ENCODE measurements around the gene CAP2. TPM values are rescaled to one million over a fixed set of nuclear protein-coding genes. Genes with fewer than 3 reads are reported as not detected.
"Not testable (repeated sequence)": the region's sequence is repeated elsewhere in the genome, so short reads cannot be mapped to it uniquely, and the experiment has no call there.

The CAP2 gene
- total RNA-seq, 1 donor from 2014 or later: 32.0 TPM

DNA sequence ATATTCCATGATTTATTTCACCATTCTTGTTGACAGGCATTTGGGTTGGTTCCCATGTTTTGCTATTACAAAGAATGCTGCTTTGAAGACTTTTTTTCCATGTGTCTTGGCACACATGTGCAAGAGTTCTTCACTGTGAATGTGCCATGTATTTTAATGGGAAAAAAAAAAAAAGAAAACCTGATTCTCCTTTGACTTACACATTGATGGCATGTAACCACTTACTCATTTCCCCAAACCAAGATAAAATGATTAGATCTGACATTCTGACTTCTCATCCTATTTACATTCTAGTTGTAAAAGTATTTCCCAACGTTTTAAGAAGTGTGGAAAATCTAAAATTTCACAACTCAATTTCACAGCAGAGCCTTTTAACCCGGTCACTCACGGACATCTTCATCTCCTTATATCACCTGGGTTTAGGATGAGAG lies 4.4 kb downstream of the CAP2 start:
- DNase-seq (ENCODE audit: low spot score): no peak

DNA sequence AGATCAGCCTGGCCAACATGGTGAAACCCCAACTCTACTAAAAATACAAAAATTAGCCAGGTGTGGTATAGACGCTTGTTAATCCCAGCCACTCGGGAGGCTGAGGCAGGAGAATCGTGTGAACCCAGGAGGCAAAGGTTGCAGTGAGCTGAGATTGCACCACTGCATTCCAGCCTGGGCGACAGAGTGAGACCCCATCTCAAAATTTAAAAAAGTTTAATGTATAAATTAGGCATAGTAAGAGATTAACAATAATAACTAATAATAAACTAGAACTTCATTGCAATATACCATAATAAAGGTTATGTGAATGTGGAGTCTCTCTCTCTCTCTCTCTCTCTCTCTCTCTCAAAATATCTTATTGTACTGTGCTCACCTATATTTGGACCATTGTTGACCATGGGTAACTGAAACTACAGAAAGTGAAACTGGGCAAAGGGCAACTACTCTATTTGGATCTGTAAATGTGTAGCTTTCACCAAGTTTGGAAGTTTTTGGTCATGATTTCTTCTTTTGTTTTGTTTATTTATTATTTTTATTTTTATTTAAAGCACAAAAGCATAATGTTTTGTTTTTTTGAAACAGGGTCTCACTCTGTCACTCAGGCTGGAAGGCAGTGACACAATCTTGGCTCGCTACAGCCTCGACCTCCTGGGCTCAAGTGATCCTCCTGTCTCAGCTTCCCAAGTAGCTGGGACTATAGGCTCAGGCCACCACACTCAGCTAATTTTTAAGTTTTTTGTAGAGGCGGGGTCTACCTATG lies 12.0 kb downstream of the CAP2 start:
- not testable (repeated sequence) for DNase-seq (ENCODE audit: low spot score)

- no peak for DNase-seq (ENCODE audit: low spot score)
Observed at GRCh38 chr6:17405944-17406245, 12.5 kb downstream of the CAP2 start.

DNA sequence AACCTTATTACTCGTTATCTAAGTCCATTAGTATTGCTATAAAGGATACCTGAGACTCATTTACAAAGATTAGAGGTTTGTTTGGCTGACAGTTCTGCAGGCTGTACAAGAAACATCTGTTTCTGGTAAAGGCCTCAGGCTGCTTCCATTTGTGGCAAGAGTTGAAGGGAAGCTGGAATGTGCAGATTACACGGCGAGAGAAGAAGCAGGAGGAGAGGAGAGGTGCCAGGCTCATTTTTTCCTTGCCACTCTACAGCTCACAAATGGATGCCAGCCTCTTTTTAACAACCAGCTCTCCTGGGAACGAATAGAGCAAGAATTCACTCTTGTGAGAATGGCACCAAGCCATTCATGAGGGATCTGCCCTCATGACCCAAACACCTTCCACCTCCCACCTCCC lies 14.7 kb downstream of the CAP2 start:
- DNase-seq (ENCODE audit: low spot score): no peak

DNA sequence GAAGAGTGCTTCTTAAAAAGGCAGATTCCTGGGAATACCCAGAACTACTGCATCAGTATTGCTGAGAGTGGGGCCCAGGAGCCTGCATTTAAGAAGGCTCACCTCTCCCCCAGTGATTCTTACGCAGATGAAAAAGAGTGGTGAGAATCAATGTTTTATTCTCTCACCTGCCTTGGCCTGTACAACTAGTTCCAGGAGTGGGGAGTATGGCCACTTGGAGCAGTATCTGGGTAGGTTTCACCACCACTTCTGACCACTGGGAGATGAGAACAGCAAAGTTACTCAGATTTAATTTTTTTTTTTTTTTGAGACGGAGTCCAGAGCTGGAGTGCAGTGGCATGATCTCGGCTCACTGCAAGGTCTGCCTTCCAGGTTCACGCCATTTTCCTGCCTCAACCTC lies 16.9 kb downstream of the CAP2 start:
- DNase-seq (ENCODE audit: low spot score): no peak

DNA sequence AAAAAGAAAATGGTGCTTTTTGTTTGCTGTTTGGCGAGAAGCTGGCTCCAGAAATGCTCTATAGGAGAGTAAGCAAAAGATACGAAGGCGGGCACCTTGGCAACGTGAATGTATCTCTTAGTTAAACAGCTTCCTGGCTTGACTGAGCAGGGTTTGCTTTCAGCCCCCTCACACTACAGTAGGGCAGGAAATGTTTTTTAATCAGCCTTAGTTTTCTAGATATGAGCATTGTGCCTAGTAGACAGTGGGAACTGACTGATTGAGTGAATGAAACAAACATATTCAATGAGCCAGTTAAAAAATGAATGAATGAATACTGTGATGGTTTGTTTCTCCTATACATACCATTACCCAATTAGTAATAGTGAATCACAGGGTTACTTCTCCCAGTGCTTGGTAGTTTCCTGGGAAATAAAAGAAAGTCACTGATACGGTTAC lies 19.9 kb downstream of the CAP2 start:
- no peak for DNase-seq (ENCODE audit: low spot score)

GRCh38 chr6:17414395-17414794 lies 21.0 kb downstream of the CAP2 start:
- not testable (repeated sequence) for DNase-seq (ENCODE audit: low spot score)

DNA sequence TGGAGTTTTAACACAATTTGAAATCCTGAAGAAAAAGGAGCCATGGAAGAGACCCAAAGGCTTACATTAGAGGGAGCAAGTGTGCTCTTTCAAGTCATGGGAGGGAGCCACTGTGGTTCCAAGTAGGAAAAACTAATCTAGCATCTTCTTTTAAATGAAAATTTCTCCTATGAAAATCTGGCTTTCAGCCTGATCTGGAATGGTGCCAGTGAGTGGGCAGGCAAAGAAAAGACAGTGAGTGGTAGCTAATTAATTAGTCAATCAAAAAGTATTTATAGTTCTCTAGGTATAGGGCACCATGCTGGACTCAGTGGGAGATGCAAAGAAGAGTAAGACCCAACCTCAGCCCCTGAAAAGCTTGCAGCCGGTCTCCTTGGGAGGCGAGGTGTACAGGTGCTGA lies 21.9 kb downstream of the CAP2 start:
- no peak for DNase-seq (ENCODE audit: low spot score)

- no peak for DNase-seq (ENCODE audit: low spot score)
Observed at GRCh38 chr6:17416806-17417205, 23.4 kb downstream of the CAP2 start.

- no peak for DNase-seq (ENCODE audit: low spot score)
Observed at GRCh38 chr6:17417817-17418216, 24.4 kb downstream of the CAP2 start.

DNA sequence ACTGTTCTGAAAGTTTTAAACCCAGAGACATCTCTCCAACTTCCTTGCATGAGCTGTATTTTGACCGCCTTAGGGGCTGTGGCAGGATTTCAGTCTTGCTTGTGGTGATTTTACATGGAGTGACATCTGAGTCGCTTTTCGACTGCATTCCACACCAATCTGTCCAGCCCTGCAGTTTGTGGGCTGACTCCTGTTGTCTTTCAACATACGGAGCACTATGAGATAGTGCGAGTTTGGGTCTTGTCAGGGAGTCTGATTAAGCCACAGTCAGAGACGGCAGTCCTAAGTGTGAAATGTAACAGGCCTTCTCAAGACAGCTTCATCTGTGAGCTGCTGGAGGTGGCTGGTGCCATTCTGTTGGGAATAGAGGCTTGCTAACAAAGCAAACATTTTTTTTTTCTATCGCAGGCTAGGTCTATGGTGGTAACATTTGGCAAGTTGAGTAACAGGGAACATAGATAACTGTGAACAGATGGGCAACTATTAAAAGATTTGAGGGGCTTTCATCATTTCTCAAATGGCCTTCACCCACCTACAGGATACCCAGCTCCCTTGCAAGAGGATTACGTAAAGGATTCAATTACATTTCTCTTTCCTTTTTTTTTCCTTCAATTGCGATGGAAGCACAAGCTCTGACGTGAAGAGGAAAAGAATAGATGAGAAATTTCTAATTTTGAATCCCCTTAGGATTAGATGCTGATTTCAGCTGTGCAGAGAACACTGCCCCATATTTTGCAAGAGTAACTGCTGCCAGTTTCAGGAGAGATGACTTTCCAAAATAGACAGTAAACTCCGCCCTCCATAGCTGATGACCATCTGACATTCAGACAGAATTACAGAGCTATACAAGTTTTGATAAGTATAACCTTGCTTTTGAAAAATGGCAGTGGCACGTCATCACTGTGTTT lies 25.1 kb downstream of the CAP2 start:
- no peak for DNase-seq (ENCODE audit: low spot score)

DNA sequence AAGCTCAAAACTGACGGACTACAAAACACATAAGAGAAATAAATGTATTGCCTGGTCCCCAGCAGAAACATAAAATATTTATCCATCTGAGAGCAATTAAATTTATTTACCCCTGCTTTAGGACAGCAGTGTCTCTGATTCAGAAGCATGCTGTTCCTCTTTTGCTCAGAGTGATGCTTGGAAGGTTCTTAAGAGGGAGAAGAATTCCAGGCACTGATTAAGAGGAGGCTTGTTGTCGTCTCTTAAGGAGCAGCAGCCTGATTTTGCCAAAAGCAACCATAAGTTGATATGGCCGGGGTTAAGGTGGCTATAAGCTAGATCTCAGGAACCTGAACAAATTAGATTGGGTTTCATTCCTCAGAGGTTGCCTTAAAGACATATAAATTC lies 25.8 kb downstream of the CAP2 start:
- no peak for DNase-seq (ENCODE audit: low spot score)

- no peak for DNase-seq (ENCODE audit: low spot score)
Observed at GRCh38 chr6:17420368-17420767, 27.0 kb downstream of the CAP2 start.

DNA sequence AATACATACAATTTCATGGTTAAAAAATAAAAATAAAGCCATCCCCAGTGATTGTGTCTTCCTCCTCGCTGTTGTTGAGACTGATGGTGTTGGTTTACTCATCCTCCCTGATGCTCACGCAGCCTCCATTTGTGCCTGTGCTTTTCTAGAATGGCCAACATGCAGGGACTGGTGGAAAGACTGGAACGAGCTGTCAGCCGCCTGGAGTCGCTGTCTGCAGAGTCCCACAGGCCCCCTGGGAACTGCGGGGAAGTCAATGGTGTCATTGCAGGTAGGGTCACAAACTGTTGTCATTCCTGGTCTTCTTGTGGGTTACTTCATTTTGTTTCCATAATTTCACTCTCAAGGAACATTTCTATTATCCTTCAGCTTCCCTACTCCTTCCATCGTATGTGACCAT lies 28.0 kb downstream of the CAP2 start:
- no peak for DNase-seq (ENCODE audit: low spot score)

- no peak for DNase-seq (ENCODE audit: low spot score)
Observed at GRCh38 chr6:17423026-17423425, 29.6 kb downstream of the CAP2 start.

GRCh38 chr6:17427062-17427461 lies 33.7 kb downstream of the CAP2 start:
- DNase-seq (ENCODE audit: low spot score): no peak

DNA sequence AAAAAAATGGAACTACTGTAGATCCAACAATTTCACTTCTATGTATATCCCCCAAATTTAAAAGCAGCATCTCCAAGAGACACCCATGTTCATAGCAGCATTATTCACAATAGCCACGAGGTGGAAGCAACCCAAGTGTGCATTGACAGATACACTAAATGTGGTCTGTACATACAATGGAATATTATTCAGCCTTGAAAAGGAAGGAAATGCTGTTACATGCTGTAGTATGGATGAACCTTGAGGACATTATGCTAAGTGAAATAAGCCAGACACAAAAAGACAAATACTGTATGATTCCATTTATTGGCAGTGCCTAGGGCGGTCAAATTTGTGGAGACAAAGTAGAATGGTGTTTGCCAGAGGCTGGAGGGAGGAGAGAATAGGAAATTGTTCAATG lies 34.2 kb downstream of the CAP2 start:
- no peak for DNase-seq (ENCODE audit: low spot score)

- DNase-seq (ENCODE audit: low spot score): not testable (repeated sequence)
Observed at GRCh38 chr6:17428595-17429120, 35.3 kb downstream of the CAP2 start.

DNA sequence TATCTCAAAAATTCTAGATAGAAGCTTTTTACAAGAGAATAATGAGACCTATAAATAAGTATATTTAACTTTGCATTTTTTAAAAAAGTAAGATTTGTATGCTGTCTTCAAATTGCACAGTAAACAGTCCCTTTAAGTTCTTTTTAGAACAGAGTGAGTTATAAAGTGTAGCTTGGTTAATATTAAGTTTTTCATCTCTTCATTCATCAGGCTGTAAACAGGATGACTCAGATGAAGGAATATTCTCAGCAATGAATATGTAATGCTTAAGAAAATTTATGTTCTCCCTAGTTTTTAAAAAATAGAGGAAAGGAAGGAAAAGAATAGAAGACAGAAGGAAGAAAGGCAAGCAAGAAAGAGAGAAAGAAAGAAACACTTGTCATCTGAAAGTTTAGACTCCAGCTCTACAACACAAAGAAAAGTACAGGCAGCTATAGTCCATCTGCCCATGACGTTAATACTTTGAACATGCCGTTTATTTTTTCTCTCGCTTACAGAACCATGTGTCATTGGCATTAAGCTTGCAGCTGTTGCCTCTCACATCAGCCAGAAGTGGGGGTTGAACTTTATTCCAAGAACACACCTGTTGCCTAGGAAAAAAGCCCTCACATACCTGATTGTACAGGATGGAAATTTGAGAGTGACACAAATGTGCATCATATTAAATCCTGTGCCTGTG lies 36.1 kb downstream of the CAP2 start:
- no peak for DNase-seq (ENCODE audit: low spot score)

DNA sequence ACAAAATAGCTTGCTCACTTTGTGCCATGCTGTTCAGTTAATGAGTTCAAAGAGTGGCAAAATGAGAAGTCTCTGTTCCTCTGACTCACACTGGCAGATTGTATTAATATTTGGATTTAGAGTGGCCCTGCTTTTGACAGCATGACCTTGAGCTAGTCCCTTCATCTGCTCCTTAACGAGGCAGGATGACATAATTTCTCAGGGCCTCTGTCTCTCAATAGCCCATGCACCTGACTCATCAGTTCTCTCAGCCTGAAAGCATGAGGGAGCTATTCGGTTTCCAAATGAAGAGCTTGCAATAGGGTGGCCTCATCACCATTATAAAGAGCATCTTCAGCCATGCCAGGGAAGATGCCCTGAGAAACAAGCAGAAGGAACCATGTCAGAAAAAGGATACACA lies 38.2 kb downstream of the CAP2 start:
- no peak for DNase-seq (ENCODE audit: low spot score)

DNA sequence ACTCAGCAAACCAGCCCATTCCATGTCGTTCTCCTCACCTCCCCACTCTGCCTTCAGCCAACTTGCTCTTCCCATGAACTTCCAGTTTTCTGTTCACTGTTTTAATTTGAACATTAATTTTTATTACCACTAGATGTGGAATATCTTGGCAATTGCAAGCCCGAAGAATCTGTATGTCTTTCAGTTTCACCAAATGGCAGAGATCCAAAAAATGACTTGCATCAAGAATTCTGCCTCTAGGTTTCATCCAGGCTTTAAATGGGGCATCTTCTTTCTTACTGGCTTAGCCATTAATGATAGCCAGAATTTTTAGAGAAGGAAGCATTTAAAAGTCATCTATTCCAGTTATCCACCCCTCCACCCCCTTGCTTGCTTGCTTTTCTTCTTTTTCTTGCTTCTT lies 39.0 kb downstream of the CAP2 start:
- no peak for DNase-seq (ENCODE audit: low spot score)

DNA sequence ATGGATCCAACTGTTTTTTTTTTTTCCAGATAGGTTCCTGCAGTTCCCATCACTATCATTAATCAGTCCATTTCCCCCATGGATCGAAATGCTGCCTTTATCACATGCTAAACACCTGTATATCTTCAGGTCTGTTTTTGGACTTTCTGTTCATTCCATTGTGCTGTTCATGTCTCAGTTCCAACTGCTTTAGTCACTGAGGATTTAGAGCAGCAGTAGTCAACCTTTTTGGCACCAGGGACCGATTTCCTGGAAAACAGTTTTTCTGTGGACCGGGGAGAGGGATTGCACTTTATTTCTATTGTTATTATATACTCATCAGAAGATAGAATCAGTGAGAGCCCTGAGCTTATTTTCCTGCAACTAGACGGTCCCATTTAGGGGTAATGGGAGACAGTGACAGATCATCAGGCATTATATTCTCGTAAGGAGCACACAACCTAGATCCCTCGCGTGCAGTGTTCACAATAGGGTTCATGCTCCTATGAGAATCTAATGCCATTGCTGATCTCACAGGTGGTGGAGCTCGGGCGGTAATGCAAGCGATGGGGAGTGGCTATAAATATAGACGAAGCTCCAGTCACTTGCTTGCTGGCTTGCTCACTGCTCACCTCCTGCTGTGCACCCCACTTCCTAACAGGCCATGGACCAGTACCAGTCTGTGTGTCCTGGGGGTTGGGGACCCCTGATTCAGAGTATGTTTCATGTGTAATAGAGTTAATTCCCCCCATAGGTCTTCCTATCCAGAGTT lies 46.0 kb downstream of the CAP2 start:
- DNase-seq (ENCODE audit: low spot score): no peak

Data from mucosa of gallbladder (tissue), 1 donor.